Esophagus muscularis mucosa (tissue), 2 donors: ENCODE measurements around the gene ZSCAN20.

Experiments used
- POLR2A ChIP-seq: fragments of 450-650 bp; IDR thresholded peaks from one replicate; pipeline ENCODE4 v1.6.1; 2017; ENCODE audit warnings: antibody characterized with exemption, moderate library complexity, mild to moderate bottlenecking, low read depth
- POLR2AphosphoS5 ChIP-seq, 2 donors: sonication (generic); formaldehyde crosslinking; IDR thresholded peaks; one replicate each; pipeline ENCODE4 v1.6.1; 2017; ENCODE audit warnings: antibody characterized with exemption in 2 of 2

DNA sequence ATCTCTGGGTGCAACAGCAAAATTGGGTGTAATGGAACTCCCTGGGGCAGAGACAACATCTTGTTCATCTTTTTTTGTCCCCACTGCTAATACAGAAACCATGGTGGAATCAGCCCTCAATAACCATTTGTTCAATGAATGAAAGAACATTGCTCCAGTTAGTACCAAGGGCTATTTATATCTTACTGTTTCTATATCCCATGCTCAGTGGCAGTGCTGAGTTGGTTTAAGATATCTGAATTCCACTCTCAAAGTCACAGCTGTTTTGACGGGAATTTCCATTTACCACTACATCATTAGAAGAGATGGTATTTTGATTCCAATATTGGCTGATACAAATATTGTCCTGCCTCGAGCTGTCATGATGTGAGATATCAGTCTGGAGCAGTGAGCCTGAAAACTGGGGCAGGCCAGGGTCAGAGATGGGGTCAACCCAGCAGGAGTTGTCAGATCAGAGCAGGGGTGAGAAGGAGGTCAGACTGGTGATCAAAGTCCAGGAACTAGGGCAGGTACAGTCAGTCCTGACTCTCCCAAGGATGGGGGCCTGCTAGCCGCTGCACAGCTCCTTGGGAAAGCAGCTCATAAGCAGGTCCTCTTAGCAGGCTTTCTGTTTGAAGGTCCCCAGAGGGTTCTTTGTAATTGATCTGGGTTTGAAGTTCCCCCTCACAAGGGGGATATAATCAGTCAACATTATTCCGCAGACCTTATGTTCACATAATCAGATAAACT is 35.7 kb upstream of the ZSCAN20 start:
- TF ChIP-seq POLR2AphosphoS5 (IDR thresholded peaks at IDR 0.05) (no peak), POLR2A (no peak)
